Measurements from ENCODE around the gene PRKACB.
"Not testable (repeated sequence)": the region's sequence is repeated elsewhere in the genome, so short reads cannot be mapped to it uniquely, and the experiment has no call there.

GRCh38 chr1:84232676-84233075 is 88.6 kb downstream of the PRKACB start:
- TF ChIP-seq, protein P1, sequence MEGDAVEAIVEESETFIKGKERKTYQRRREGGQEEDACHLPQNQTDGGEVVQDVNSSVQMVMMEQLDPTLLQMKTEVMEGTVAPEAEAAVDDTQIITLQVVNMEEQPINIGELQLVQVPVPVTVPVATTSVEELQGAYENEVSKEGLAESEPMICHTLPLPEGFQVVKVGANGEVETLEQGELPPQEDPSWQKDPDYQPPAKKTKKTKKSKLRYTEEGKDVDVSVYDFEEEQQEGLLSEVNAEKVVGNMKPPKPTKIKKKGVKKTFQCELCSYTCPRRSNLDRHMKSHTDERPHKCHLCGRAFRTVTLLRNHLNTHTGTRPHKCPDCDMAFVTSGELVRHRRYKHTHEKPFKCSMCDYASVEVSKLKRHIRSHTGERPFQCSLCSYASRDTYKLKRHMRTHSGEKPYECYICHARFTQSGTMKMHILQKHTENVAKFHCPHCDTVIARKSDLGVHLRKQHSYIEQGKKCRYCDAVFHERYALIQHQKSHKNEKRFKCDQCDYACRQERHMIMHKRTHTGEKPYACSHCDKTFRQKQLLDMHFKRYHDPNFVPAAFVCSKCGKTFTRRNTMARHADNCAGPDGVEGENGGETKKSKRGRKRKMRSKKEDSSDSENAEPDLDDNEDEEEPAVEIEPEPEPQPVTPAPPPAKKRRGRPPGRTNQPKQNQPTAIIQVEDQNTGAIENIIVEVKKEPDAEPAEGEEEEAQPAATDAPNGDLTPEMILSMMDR (IDR thresholded peaks at IDR 0.05), result not testable (repeated sequence)
- TF ChIP-seq POLR2A (IDR thresholded peaks at IDR 0.05), result not testable (repeated sequence)
